HepG2 (cell line): ENCODE measurements around the gene DGAT2. TPM values are rescaled to one million over a fixed set of nuclear protein-coding genes. Genes with fewer than 3 reads are reported as not detected.
A peak's percentile ranks its signal among the peaks of the same experiment; 100 is the strongest.

Experiments
- FOXJ3 ChIP-seq: sonication (generic); formaldehyde crosslinking; IDR thresholded peaks from 2 replicates; pipeline ENCODE4 v1.4.0; 2020; ENCODE audit warnings: missing genetic modification reagents, mild to moderate bottlenecking, borderline replicate concordance
- HHEX ChIP-seq: IDR thresholded peaks from 2 replicates; pipeline ENCODE4 v1.6.1; 2016; ENCODE audit warnings: control low read depth
- HMG20A ChIP-seq: IDR thresholded peaks from 2 replicates; pipeline ENCODE4 v1.6.1; 2016; ENCODE audit warnings: borderline replicate concordance
- HOXA7 ChIP-seq: sonication (generic); formaldehyde crosslinking; IDR thresholded peaks from 2 replicates; pipeline ENCODE4 v1.8.1; 2022; ENCODE audit warnings: mild to moderate bottlenecking, missing genetic modification reagents, moderate library complexity
- KAT8 ChIP-seq: IDR thresholded peaks from 2 replicates; pipeline ENCODE4 v1.6.1; 2016; ENCODE audit warnings: missing genetic modification reagents, missing compliant biosample characterization
- MEIS1 ChIP-seq: sonication (generic); formaldehyde crosslinking; IDR thresholded peaks from 2 replicates; pipeline ENCODE4 v1.9.0; 2021; ENCODE audit warnings: mild to moderate bottlenecking, missing genetic modification reagents, moderate library complexity, borderline replicate concordance
- MLLT10 ChIP-seq: sonication (generic); formaldehyde crosslinking; IDR thresholded peaks from 2 replicates; pipeline ENCODE4 v1.4.0; 2020; ENCODE audit warnings: missing genetic modification reagents
- MTF2 ChIP-seq: sonication (generic); formaldehyde crosslinking; IDR thresholded peaks from 2 replicates; pipeline ENCODE4 v1.5.0; 2020; ENCODE audit warnings: missing genetic modification reagents, borderline replicate concordance
- NAIF1 ChIP-seq: sonication (generic); formaldehyde crosslinking; IDR thresholded peaks from 2 replicates; pipeline ENCODE4 v1.5.0; 2020; ENCODE audit warnings: mild to moderate bottlenecking, missing genetic modification reagents, borderline replicate concordance
- NFE2 ChIP-seq: sonication (generic); formaldehyde crosslinking; IDR thresholded peaks from 2 replicates; pipeline ENCODE4 v1.4.0; 2020; ENCODE audit warnings: missing genetic modification reagents
- REXO4 ChIP-seq: sonication (generic); formaldehyde crosslinking; IDR thresholded peaks from 2 replicates; pipeline ENCODE4 v1.8.0; 2022; ENCODE audit warnings: missing genetic modification reagents, mild to moderate bottlenecking, borderline replicate concordance
- SOX6 ChIP-seq, 2 experiments: fragments of 450-650 bp in 1 of 2; sonication (generic) in 1 of 2; formaldehyde crosslinking in 1 of 2; IDR thresholded peaks; 2 replicates each; pipeline versions ENCODE4 v1.4.0 to v1.6.1; 2017 to 2020; ENCODE audit warnings: antibody characterized with exemption in 1 of 2, mild to moderate bottlenecking in 1 of 2, missing genetic modification reagents in 1 of 2
- SRF ChIP-seq: IDR thresholded peaks from 2 replicates; pipeline ENCODE4 v1.6.1; 2011; ENCODE audit warnings: mild to moderate bottlenecking, low read depth, low read length, moderate library complexity
- THAP7 ChIP-seq: sonication (generic); formaldehyde crosslinking; IDR thresholded peaks from 2 replicates; pipeline ENCODE4 v1.8.1; 2023; ENCODE audit warnings: mild to moderate bottlenecking, missing genetic modification reagents
- U2AF1 ChIP-seq: fragments of 200-400 bp; formaldehyde crosslinking; optimal IDR thresholded peaks from 2 replicates; pipeline ENCODE3; 2017; ENCODE audit warnings: mild to moderate bottlenecking, low read depth, low read length
- ZBTB25 ChIP-seq: IDR thresholded peaks from 2 replicates; pipeline ENCODE4 v1.6.1; 2018; ENCODE audit warnings: missing genetic modification reagents
- ZBTB7B ChIP-seq: sonication (generic); formaldehyde crosslinking; IDR thresholded peaks from 2 replicates; pipeline ENCODE4 v1.4.0; 2020; ENCODE audit warnings: missing genetic modification reagents
- ZHX1 ChIP-seq: sonication (generic); formaldehyde crosslinking; IDR thresholded peaks from 2 replicates; pipeline ENCODE4 v1.8.1; 2022; ENCODE audit warnings: low read depth, mild to moderate bottlenecking, missing genetic modification reagents
- ZMAT3 ChIP-seq: sonication (generic); formaldehyde crosslinking; conservative IDR thresholded peaks from 2 replicates; pipeline ENCODE4 v1.7.0; 2021; ENCODE audit warnings: missing genetic modification reagents
- ZNF274 ChIP-seq: sonication (generic); formaldehyde crosslinking; IDR thresholded peaks from 2 replicates; pipeline ENCODE4 v1.5.1; 2020; ENCODE audit warnings: mild to moderate bottlenecking, missing genetic modification reagents
- ZNF460 ChIP-seq: sonication (generic); formaldehyde crosslinking; IDR thresholded peaks from 2 replicates; pipeline ENCODE4 v1.5.1; 2020; ENCODE audit warnings: missing genetic modification reagents, mild to moderate bottlenecking, borderline replicate concordance
- ZNF513 ChIP-seq: sonication (generic); formaldehyde crosslinking; conservative IDR thresholded peaks from 2 replicates; pipeline ENCODE4 v1.5.0; 2020; ENCODE audit warnings: missing genetic modification reagents
- ZNF546 ChIP-seq: sonication (generic); formaldehyde crosslinking; conservative IDR thresholded peaks from 2 replicates; pipeline ENCODE4 v1.8.1; 2023; ENCODE audit warnings: mild to moderate bottlenecking, missing genetic modification reagents
- ZNF589 ChIP-seq: sonication (generic); formaldehyde crosslinking; conservative IDR thresholded peaks from 2 replicates; pipeline ENCODE4 v1.8.0; 2022; ENCODE audit warnings: mild to moderate bottlenecking, moderate library complexity, missing genetic modification reagents
- ZNF598 ChIP-seq: sonication (generic); formaldehyde crosslinking; IDR thresholded peaks from 2 replicates; pipeline ENCODE4 v1.5.1; 2020; ENCODE audit warnings: mild to moderate bottlenecking, missing genetic modification reagents, borderline replicate concordance
- polyA plus RNA-seq, 8 experiments: library from polyadenylated mRNA; depleted of rRNA in 3 of 8; stranded (reverse) in 7 of 8; unstranded in 1 of 8; fragments of >200 nt; fragmentation: Illumina TruSeq in 4 of 8; extraction: Trizol in 4 of 8; gene quantifications; 2 replicates each; pipeline versions ENCODE4 v1.2.1 to v1.2.3, GENCODE V29; 2011 to 2016; ENCODE audit warnings: low read depth in 4 of 8, missing spikeins in 1 of 8, mixed read lengths in 1 of 8; ENCODE audit not compliant: insufficient read depth in 1 of 8
- total RNA-seq, 5 experiments: library from RNA; depleted of rRNA; stranded (reverse); fragments of >200 nt; fragmentation: Illumina TruSeq; extraction: Trizol; gene quantifications; 2 replicates each; pipeline ENCODE4 v1.2.3, GENCODE V29; 2016; ENCODE audit warnings: low read depth in 1 of 5

DGAT2 gene
- total and polyA plus RNA-seq, 2 of the 13 experiments (the other 11 are each of a cell fraction or from before 2014, with no cell fraction given) = 39.0 to 65.6 TPM

GRCh38 chr11:75795276-75796090 lies 26.9 kb downstream of the DGAT2 start (continued):
- TF ChIP-seq ZBTB25 (no peak), ZNF274 (no peak), MTF2 (CRISPR knock-in tag) (no peak), KAT8 (CRISPR knock-in tag) (no peak), ZNF513 (CRISPR knock-in tag) (no peak), REXO4 (CRISPR knock-in tag) (no peak), ZNF589 (CRISPR knock-in tag) (no peak), NAIF1 (CRISPR knock-in tag) (no peak), SOX6 (IDR thresholded peaks at IDR 0.05) (no peak), SOX6 (CRISPR knock-in tag; IDR thresholded peaks at IDR 0.05) (peak; percentile 36; the same call in 1 of the 2 replicates), NFE2 (CRISPR knock-in tag) (no peak), MEIS1 (CRISPR knock-in tag) (no peak), THAP7 (CRISPR knock-in tag) (no peak), U2AF1 (no peak), SRF (no peak), ZNF598 (no peak), MLLT10 (CRISPR knock-in tag) (no peak), ZMAT3 (no peak), FOXJ3 (CRISPR knock-in tag) (no peak), ZNF546 (CRISPR knock-in tag) (no peak), ZBTB7B (CRISPR knock-in tag) (peak; percentile 55; the same call in 1 of the 2 replicates), ZHX1 (0 out of 2 replicates have a peak, but pooled peaks have one; percentile 44), HMG20A (CRISPR knock-in tag) (peak; percentile 29; the same call in 1 of the 2 replicates), HOXA7 (no peak), HHEX (no peak), ZNF460 (no peak)
